Measurements from ENCODE around the gene GNAI3.
"Not testable (repeated sequence)": the region's sequence is repeated elsewhere in the genome, so short reads cannot be mapped to it uniquely, and the experiment has no call there.

Gene GNAI3

GRCh38 chr1:109660691-109661026, 112.2 kb downstream of the GNAI3 start:
- DNase-seq (ENCODE audit: low read depth in 2 of 2): not testable (repeated sequence)

- DNase-seq (ENCODE audit: low read depth in 2 of 2): no peak
Measured at GRCh38 chr1:109661391-109661790, 113.0 kb downstream of the GNAI3 start.

GRCh38 chr1:109664671-109665070, 116.3 kb downstream of the GNAI3 start:
- no peak for DNase-seq (ENCODE audit: low read depth in 2 of 2)

- peak; percentile 29 to 34 for DNase-seq (ENCODE audit: low read depth in 2 of 2)
Measured at GRCh38 chr1:109667452-109668122, 119.2 kb downstream of the GNAI3 start, which contains the start of gene GSTM2. Gene GSTM2 (plus strand): TSS chr1:109668057. CDS start chr1:109668116, 59 bp downstream.

All from activated CD8-positive, alpha-beta memory T cell treated with anti-CD3 and anti-CD28 coated beads for 4 hours (primary cell).